PFSK-1 (cell line): ENCODE measurements around the gene BNC2.

ENCODE experiments used
- POLR2AphosphoS5 ChIP-seq: IDR thresholded peaks from 2 replicates; pipeline ENCODE4 v1.6.1; 2012; ENCODE audit warnings: low read depth, mild to moderate bottlenecking, control low read depth, low read length, moderate library complexity
- TAF1 ChIP-seq: IDR thresholded peaks from 2 replicates; pipeline ENCODE4 v1.6.1; 2012; ENCODE audit warnings: low read length, control low read depth, borderline replicate concordance; ENCODE audit not compliant: insufficient read depth
- TF ChIP-seq, protein P1 (sequence below), 2 experiments: IDR thresholded peaks; 2 replicates each; pipeline versions ENCODE4 v1.6.1 to v1.8.0; 2011 to 2012; ENCODE audit warnings: low read depth in 2 of 2, low read length in 2 of 2, control low read depth in 1 of 2, inconsistent platforms in 1 of 2, mild to moderate bottlenecking in 1 of 2, moderate library complexity in 1 of 2; ENCODE audit not compliant: insufficient read depth in 1 of 2

DNA sequence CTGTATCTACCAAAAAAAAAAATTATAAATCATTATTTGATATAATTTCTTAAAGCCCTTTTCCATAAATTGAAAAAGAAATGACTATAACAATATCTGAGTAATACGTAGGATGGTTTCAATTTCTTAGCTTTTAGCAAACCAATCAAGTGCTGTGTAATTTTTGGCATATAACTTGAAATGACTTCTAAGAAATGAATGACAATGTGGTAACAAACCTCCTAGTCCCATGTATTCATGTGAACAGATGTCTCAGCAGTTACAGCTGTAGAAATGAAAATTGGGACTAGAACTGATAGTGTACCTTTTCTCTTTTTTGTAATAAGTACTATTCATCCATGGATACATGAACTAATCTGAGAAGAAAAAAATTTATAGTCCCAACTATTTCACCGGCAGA is 307.0 kb downstream of the BNC2 start:
- no peak for TF ChIP-seq POLR2AphosphoS5
- no peak for TF ChIP-seq TAF1
- TF ChIP-seq, protein P1, sequence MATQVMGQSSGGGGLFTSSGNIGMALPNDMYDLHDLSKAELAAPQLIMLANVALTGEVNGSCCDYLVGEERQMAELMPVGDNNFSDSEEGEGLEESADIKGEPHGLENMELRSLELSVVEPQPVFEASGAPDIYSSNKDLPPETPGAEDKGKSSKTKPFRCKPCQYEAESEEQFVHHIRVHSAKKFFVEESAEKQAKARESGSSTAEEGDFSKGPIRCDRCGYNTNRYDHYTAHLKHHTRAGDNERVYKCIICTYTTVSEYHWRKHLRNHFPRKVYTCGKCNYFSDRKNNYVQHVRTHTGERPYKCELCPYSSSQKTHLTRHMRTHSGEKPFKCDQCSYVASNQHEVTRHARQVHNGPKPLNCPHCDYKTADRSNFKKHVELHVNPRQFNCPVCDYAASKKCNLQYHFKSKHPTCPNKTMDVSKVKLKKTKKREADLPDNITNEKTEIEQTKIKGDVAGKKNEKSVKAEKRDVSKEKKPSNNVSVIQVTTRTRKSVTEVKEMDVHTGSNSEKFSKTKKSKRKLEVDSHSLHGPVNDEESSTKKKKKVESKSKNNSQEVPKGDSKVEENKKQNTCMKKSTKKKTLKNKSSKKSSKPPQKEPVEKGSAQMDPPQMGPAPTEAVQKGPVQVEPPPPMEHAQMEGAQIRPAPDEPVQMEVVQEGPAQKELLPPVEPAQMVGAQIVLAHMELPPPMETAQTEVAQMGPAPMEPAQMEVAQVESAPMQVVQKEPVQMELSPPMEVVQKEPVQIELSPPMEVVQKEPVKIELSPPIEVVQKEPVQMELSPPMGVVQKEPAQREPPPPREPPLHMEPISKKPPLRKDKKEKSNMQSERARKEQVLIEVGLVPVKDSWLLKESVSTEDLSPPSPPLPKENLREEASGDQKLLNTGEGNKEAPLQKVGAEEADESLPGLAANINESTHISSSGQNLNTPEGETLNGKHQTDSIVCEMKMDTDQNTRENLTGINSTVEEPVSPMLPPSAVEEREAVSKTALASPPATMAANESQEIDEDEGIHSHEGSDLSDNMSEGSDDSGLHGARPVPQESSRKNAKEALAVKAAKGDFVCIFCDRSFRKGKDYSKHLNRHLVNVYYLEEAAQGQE (IDR thresholded peaks at IDR 0.05; ENCODE audit: insufficient read depth in 1 of 2, low read depth in 2 of 2, low read length in 2 of 2): no peak
